ENCODE data around the gene LCAT.
"Not testable (repeated sequence)": the region's sequence is repeated elsewhere in the genome, so short reads cannot be mapped to it uniquely, and the experiment has no call there.

Gene LCAT, protein sequence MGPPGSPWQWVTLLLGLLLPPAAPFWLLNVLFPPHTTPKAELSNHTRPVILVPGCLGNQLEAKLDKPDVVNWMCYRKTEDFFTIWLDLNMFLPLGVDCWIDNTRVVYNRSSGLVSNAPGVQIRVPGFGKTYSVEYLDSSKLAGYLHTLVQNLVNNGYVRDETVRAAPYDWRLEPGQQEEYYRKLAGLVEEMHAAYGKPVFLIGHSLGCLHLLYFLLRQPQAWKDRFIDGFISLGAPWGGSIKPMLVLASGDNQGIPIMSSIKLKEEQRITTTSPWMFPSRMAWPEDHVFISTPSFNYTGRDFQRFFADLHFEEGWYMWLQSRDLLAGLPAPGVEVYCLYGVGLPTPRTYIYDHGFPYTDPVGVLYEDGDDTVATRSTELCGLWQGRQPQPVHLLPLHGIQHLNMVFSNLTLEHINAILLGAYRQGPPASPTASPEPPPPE

GRCh38 chr16:67943619-67944504 is at the start of gene LCAT:
TSS of gene LCAT (minus strand) at chr16:67944120. CDS start at chr16:67944101, 19 bp downstream.
- DNase-seq (ENCODE audit: low read depth): peak; percentile 82

GRCh38 chr16:67993207-67994039 is 49.5 kb upstream of the LCAT start:
- peak; percentile 70 for DNase-seq (ENCODE audit: low read depth)

- DNase-seq (ENCODE audit: low read depth): no peak
Measured at GRCh38 chr16:67992661-67993206, 48.8 kb upstream of the LCAT start.

- no peak for DNase-seq (ENCODE audit: low read depth)
Measured at GRCh38 chr16:67990018-67990386, 46.1 kb upstream of the LCAT start.

DNA sequence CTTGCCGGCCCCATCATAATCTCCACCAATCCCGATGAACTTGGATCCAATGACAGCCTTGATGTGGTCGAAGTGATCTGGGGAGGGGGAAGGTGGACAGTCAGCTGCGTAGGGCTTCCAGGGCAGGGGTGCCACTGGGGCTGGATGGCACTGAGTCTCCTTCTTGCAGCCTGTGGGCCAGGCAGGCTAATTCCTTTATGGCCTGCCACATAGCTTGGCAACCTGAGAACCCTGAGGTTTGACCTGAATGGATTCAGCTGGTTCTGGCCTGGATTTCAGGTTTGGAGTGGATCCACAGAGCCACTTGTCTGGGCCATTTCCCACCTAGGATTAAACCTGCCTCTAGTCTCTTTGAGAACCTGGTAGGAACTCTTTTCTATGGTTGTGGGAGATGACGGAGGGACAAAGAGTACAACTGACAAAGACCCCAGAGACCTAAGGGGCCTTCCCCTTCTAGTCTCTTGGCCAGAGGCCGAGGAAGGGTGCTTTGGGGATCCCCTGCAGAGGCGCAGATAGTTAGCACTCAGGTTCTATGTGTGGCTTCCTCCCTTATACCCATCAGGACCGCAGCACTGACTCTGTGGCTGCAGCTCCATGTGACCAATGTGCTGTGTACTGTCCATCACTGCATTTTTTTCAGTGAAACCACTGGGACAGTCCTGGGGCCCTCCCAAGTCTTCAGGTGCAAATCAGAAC is 45.5 kb upstream of the LCAT start:
- DNase-seq (ENCODE audit: low read depth): no peak

- DNase-seq (ENCODE audit: low read depth): no peak
Measured at GRCh38 chr16:67988675-67989074, 44.8 kb upstream of the LCAT start.

- DNase-seq (ENCODE audit: low read depth): no peak
Measured at GRCh38 chr16:67987460-67988160, 43.7 kb upstream of the LCAT start.

DNA sequence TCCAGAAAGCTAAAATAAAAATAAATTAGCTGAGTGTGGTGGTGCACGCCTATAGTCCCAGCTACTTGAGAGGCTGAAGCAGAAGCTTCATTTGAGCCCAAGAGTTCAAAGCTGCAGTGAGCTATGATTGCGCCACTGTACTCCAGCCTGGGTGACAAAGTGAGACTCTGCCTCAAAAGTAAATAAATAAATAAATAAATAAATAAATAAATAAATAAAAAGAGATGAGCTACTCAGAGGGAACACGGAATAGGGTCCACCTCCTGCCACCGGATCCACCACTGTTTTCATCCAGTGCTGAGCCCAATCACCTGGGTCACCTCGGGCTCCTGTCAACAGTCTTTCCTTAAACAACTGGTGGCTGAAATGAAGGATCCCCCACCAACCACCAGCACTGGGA is 43.0 kb upstream of the LCAT start:
- DNase-seq (ENCODE audit: low read depth): no peak

GRCh38 chr16:67982011-67982696 is 38.2 kb upstream of the LCAT start:
- DNase-seq (ENCODE audit: low read depth): no peak

DNA sequence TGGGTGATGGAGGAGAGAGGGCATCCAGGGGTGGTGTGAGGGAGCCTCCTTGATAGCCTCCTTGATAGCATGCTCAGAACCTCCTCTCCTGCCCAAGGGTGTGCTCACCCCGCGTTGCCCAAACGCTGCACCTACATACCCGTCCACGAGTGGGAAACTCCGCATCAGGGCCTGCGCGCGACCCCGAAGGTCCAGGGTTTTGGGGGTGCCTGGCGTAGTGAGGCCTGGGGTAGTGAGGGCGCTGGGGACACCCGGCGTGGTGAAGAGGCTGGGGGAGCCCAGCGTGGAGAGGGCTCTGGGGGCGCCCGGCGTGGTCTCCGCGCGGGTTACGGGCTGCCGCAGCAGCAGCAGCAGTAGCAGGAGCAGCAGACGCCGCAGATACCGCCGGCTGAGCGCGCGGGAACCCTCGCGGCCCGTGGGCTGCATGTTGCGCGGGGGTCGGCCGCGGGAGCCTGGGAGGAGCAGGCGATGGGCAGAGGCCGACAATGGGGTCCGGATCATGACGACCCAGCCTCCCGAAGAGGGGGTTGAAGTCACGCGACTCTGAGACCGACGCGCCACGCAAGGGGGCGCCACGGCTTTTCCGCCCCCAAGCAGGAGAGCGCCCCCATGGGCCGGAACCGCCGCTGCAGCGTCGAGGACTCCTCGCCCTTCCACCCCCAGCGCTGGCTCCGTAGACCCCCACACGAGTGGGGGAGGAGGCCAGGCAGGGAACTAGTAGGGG is 36.2 kb upstream of the LCAT start, which contains the start of gene DPEP3:
Gene DPEP3 (minus strand): TSS at position 545 of the 724 bp plus-strand sequence. CDS start 119 bp downstream, at position 426.
- no peak for DNase-seq (ENCODE audit: low read depth)

- DNase-seq (ENCODE audit: low read depth): no peak
Measured at GRCh38 chr16:67977469-67978227, 33.7 kb upstream of the LCAT start.

DNA sequence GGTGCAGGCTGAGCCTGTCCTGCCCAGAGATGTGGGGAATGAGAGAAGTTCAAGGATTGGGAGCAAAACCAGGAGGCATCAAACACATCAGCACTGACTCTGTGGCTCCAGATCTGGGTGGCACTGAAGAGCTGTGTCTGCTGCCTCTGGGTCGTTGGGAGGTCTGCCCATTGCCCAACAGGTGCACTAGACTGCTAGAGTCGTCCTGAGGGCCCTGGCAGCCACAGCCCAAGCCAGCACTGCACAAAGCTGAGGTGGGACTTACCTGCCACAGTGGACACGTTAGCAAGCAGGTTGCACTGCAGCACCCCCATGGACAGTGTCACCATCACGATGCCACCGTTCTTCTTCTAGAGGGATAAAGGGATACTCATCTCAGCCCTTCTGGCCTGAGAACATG is 33.1 kb upstream of the LCAT start:
- no peak for DNase-seq (ENCODE audit: low read depth)

- no peak for DNase-seq (ENCODE audit: low read depth)
Measured at GRCh38 chr16:67976205-67976604, 32.3 kb upstream of the LCAT start.

GRCh38 chr16:67975321-67976105 is 31.6 kb upstream of the LCAT start:
- no peak for DNase-seq (ENCODE audit: low read depth)

GRCh38 chr16:67972285-67972684 is 28.4 kb upstream of the LCAT start:
- DNase-seq (ENCODE audit: low read depth): not testable (repeated sequence)

GRCh38 chr16:67971111-67971510 is 27.2 kb upstream of the LCAT start:
- DNase-seq (ENCODE audit: low read depth): no peak

DNA sequence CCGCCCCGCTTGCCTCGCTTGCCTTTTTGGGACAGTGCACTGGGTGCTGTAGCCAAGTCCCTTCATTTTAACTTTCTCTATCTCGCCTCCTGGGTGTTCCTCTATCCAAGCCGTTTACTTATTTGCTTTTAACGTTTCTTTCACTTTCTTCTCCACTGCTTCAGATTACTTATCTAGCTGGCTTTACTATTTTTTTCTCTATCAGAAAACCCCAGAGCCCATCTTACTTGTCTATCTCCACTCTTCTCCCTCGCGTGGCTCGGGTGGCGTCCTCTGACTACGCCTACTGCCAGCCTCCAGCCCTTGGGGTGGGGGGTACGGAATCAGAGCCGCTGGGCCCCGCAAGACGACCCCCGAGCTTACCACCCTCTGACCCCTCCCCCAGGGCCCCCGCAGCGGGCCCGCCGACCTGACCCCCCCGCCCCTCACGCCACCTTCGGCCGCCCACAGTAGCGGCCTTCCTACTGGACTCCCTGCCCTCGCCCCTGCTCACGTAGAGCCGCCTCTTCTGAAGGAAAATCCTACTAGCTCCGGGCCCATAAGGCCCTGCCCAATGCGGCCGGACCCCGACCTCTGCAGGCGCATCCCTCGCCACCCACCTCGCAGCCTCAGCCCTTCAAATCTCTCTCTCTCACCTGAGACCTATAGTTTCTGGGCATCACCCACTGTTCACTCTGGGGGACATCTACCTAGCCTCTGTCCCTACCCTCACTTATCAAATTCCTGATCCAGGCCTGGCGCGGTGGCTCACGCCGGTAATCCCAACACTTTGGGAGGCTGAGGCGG is 25.5 kb upstream of the LCAT start:
- DNase-seq (ENCODE audit: low read depth): no peak

Measured in fibroblast of gingiva (primary cell).